ENCODE data around the gene MCUB. TPM values are rescaled to one million over a fixed set of nuclear protein-coding genes. Genes with fewer than 3 reads are reported as not detected.
"Not testable (repeated sequence)": the region's sequence is repeated elsewhere in the genome, so short reads cannot be mapped to it uniquely, and the experiment has no call there.

MCUB gene, protein sequence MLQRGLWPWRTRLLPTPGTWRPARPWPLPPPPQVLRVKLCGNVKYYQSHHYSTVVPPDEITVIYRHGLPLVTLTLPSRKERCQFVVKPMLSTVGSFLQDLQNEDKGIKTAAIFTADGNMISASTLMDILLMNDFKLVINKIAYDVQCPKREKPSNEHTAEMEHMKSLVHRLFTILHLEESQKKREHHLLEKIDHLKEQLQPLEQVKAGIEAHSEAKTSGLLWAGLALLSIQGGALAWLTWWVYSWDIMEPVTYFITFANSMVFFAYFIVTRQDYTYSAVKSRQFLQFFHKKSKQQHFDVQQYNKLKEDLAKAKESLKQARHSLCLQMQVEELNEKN
- total RNA-seq: 10 to 100 TPM; 72.7 to 76.1 TPM

DNA sequence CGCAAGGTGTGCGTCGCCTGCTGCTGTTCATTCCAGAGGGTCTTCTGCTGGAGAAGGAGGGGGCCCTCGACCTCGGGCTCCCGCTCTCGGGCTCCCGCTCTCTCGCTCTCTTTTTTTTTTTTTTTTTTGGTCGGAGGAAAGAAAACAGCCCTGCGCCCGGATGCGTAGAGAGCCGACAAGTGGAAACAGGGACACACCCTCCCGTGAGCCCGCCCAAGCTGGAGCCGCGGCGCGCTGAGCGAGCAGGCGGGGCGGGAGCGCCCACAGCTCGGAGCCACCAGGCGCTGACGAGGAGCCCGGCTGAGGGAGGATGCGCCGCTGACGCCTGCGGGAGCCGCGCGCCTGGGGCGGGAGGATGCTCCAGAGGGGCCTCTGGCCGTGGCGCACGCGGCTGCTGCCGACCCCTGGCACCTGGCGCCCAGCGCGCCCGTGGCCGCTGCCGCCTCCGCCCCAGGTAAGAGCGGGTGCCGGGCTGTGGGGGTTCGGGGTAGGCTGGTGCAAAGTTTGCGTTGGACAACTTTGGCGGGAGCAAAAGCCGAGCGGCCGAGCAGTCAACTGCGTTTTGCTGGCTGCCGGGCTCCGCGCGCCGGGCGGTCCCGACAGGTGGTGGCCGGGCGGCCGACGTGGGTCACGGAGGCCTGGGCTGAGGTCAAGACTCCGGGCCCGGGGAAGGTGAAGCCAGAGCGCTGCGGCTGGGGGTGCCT is at the start of gene MCUB:
Gene MCUB, plus strand, starts transcription at position 264 of the 704 bp plus-strand sequence. Its CDS starts 92 bp downstream, at position 356.
- Mint-ChIP-seq H3K4me1 (peaks cover 49% of the 10 kb centered on the region), H3K36me3 (peaks cover 23% of the 10 kb centered on the region), H3K27me3 (no peaks in the 10 kb centered on the region), H3K27ac (peak within 1 kb of the TSS; percentile 93), H3K9me3 (peaks cover 5% of the 10 kb centered on the region), H3K4me3 (peak within 1 kb of the TSS; percentile 85)
- peak; percentile 96 for DNase-seq

DNA sequence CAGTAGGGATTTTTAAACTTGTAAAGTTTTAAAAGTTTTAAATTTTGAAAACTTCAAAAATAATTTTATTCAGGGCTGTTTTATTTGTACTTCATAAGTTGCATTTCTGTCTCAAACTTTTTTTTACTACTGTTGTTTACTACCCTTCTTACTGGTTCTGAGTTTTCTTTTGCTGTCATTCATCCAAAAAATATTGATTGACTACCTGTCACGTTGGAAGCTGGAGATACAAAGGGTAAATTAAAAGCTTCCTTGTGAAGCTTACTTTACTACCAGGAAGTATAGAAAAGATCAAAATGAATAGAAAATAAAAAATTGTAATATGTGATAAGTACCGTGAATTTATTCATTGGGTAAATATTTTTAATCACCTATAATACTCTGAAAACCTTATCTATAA is 49.4 kb upstream of the MCUB start:
- Mint-ChIP-seq H3K4me1 (no peaks in the 10 kb centered on the region), H3K27me3 (no peaks in the 10 kb centered on the region), H3K4me3 (no peak overlapping the region), H3K9me3 (no peaks in the 10 kb centered on the region), H3K27ac (no peak overlapping the region), H3K36me3 (peaks cover 14% of the 10 kb centered on the region)
- DNase-seq: no peak

DNA sequence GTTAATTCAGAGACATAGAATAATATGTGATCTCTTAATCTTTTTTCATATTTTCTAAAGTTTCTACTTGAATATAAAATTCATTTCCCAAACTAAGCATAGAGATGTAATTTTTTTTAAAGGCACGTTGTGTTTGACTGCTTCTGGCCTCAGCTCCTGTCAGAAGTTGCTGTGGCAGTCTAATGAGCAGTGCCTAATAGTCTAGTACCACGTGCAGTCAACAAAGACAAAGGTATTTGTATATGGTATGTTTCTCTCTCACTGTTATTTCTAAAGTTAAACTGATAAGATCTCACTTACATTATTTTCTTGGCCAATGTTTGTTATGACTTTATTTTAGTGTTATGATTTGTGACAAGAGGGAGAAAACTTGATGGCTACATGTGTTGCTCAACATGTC is 48.6 kb upstream of the MCUB start:
- DNase-seq: no peak
- Mint-ChIP-seq H3K36me3 (peaks cover 11% of the 10 kb centered on the region), H3K9me3 (no peaks in the 10 kb centered on the region), H3K4me1 (no peaks in the 10 kb centered on the region), H3K27me3 (no peaks in the 10 kb centered on the region), H3K4me3 (no peak overlapping the region), H3K27ac (no peak overlapping the region)

DNA sequence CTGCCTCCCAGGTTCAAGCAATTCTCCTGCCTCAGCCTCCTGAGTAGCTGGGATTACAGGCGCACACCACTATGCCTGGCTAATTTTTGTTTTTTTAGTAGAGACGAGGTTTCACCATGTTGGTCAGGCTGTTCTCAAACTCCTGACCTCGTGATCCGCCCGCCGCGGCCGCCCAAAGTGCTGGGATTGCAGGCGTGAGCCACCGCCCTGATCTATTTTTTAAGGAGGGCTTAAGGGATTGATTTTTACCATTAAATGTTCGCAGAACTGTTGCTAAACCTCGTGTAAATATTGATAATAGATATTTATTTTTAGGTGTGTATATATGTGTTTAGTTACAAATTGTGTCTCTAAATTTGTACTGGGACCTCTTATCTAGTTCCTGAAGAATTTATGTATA is 46.7 kb upstream of the MCUB start:
- not testable (repeated sequence) for H3K27ac Mint-ChIP-seq, H3K27me3 Mint-ChIP-seq, H3K4me1 Mint-ChIP-seq

DNA sequence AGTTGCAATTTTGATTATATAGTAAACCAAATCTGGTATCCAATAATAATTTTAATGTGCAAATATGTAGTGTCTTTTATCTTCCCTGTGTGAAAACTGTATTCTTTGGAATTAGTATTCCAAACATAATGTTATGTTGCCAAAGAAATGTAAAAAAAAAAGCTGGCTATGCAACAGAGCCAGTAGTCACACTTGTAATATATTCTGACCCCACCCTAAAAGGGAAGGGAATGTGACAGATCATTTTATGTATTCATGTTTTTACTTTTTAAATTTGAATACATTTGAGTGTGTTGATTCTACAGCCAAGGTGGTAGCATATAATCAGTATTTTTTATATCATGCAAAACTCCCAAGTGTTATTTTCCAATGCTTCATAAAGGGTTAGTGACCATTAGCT is 27.9 kb upstream of the MCUB start:
- Mint-ChIP-seq H3K36me3 (peaks cover 23% of the 10 kb centered on the region), H3K27me3 (no peaks in the 10 kb centered on the region), H3K9me3 (no peaks in the 10 kb centered on the region)

More for the DNA sequence above, 46.7 kb upstream of the MCUB start:
- H3K36me3 Mint-ChIP-seq: peaks cover 14% of the 10 kb centered on the region
- H3K9me3 Mint-ChIP-seq, H3K4me3 Mint-ChIP-seq, DNase-seq: not testable (repeated sequence)

DNA sequence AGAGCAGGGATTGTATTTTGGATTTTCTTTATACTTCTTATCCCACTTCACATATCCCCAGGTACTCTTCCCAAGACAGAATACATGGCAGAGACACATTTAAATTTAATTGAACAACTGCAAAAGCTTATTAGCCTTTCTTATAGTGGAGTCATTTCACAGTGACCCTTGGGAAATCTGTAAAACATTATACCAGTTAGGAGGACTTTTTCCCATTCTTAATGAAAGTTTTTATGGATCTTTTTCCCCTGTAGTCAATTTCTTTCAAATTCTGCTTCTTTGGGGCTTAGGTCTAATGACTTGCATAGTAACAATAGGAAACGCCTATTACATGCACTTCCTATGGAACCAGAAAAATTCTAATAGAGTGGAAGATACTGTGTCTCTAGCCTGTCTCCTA is 14.6 kb upstream of the MCUB start:
- no peak overlapping the region for H3K4me3 Mint-ChIP-seq
- DNase-seq: no peak
- peaks cover 21% of the 10 kb centered on the region for H3K4me1 Mint-ChIP-seq
- no peak overlapping the region for H3K27ac Mint-ChIP-seq
- H3K36me3 Mint-ChIP-seq: peaks cover 31% of the 10 kb centered on the region
- peaks cover 9% of the 10 kb centered on the region for H3K9me3 Mint-ChIP-seq
- H3K27me3 Mint-ChIP-seq: no peaks in the 10 kb centered on the region

More for the DNA sequence above, 27.9 kb upstream of the MCUB start:
- DNase-seq: no peak
- Mint-ChIP-seq H3K27ac (no peak overlapping the region), H3K4me1 (no peaks in the 10 kb centered on the region), H3K4me3 (no peak overlapping the region)

DNA sequence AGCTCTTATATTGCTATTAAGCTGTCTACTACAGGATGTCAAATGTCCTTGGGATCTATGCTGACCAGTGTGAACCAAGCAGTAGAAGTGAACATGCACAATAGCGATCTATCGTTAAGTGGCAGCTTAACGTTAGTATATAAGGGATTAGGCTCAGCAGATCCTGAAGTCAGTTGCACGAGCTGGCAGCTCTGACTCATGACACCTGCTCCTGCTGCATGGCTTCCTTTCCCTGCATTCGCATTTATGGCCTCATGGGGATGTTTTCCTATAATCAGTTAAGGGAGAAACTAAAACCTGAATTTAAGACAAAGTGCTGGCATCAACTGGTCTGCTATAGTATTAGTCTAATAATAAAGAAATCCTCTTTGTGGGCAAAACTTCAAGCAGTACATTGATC is 12.7 kb upstream of the MCUB start:
- H3K27me3 Mint-ChIP-seq: no peaks in the 10 kb centered on the region
- peaks cover 29% of the 10 kb centered on the region for H3K36me3 Mint-ChIP-seq
- H3K4me3 Mint-ChIP-seq: no peak overlapping the region
- H3K27ac Mint-ChIP-seq: no peak overlapping the region
- no peak for DNase-seq
- H3K4me1 Mint-ChIP-seq: peaks cover 21% of the 10 kb centered on the region
- peaks cover 9% of the 10 kb centered on the region for H3K9me3 Mint-ChIP-seq

DNA sequence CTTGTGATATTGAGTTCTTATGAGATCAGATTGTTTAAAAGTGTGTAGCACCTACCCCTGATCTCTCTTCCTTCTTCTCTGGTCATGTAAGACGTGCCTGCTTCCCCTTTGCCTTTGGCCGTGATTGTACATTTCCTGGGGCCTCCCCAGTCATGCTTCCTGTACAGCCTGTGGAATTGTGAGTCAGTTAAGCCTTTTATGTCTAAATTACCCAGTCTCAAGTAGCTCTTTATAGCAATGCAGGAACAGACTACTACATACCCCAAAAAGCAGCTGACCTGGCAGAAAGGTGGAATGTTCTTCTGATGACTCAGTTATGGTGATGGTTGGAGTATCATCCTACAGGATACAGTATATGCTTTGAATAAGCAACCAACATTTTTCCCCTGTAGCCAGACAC is 11.4 kb upstream of the MCUB start:
- peaks cover 21% of the 10 kb centered on the region for H3K4me1 Mint-ChIP-seq
- no peak overlapping the region for H3K4me3 Mint-ChIP-seq
- H3K27ac Mint-ChIP-seq: peak overlapping the region; percentile 65
- peaks cover 9% of the 10 kb centered on the region for H3K9me3 Mint-ChIP-seq
- no peaks in the 10 kb centered on the region for H3K27me3 Mint-ChIP-seq
- H3K36me3 Mint-ChIP-seq: peaks cover 31% of the 10 kb centered on the region
- no peak for DNase-seq

DNA sequence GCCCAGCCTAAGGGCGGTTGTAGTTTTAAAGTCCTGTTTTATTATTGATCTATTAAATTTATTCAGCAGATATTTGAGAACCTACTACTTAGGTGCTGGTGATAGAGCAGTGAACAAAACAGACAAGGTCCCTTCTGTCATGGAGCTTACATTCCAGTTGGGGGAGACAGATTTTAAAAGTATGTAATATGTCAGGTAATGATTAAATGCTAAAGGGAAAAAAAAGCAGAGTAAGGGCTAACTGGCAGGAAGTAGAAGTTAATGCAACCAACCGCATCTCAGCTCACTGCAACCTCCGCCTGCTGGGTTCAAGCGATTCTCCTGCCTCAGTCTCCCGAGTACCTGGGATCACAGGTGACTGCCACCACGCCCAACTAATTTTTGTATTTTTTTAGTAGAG is 7.8 kb upstream of the MCUB start:
- H3K36me3 Mint-ChIP-seq: peaks cover 29% of the 10 kb centered on the region

DNA sequence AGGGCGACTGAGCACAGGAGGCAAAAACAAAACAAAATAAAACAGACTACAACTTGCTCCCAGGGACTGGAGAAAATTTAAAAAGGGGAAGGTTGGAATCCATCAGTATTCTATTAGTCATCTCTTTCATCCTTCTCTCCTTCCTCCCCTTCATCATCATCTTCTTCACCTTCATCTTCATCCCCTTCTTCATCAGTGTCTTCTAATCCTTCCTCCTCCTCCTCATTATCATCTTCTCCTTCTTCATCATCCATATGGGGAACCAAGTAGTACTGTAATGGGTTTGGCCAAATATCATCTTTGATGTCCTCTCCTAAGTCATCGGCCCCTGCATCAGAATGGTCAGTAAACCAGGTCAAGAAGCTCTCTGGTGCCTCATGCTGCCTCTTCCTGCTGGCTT is 6.9 kb upstream of the MCUB start:
- Mint-ChIP-seq H3K27ac (no peak overlapping the region), H3K36me3 (peaks cover 29% of the 10 kb centered on the region)

More for the DNA sequence above, 7.8 kb upstream of the MCUB start:
- no peaks in the 10 kb centered on the region for H3K27me3 Mint-ChIP-seq
- no peak overlapping the region for H3K4me3 Mint-ChIP-seq
- no peak for DNase-seq
- no peak overlapping the region for H3K27ac Mint-ChIP-seq
- H3K9me3 Mint-ChIP-seq: peaks cover 9% of the 10 kb centered on the region
- H3K4me1 Mint-ChIP-seq: peaks cover 19% of the 10 kb centered on the region

DNA sequence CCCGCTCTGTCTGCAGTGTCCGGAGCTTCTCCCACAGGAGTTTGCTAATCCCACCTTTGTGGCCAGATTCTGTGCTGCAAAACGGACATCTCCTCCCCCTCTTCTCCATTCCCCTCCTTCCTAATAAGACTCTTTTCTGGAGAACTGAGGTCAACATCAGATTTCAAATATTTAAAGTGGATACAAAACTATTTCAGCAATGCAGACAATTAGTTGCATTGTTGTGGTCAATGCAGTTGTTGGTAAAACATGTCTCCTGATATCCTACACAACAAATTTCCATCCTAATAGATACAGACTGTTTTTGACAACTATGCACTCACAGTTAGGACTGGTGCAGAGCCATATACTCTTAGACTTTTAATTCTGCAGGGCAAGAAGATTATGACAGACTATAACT is 5.1 kb upstream of the MCUB start:
- H3K9me3 Mint-ChIP-seq: peaks cover 5% of the 10 kb centered on the region
- H3K4me3 Mint-ChIP-seq: no peak overlapping the region
- peaks cover 11% of the 10 kb centered on the region for H3K4me1 Mint-ChIP-seq
- no peak overlapping the region for H3K27ac Mint-ChIP-seq
- DNase-seq: no peak
- H3K36me3 Mint-ChIP-seq: peaks cover 19% of the 10 kb centered on the region
- H3K27me3 Mint-ChIP-seq: no peaks in the 10 kb centered on the region

More for the DNA sequence above, 6.9 kb upstream of the MCUB start:
- no peaks in the 10 kb centered on the region for H3K27me3 Mint-ChIP-seq
- H3K4me1 Mint-ChIP-seq: peaks cover 12% of the 10 kb centered on the region
- H3K9me3 Mint-ChIP-seq: peaks cover 8% of the 10 kb centered on the region
- no peak overlapping the region for H3K4me3 Mint-ChIP-seq
- no peak for DNase-seq

DNA sequence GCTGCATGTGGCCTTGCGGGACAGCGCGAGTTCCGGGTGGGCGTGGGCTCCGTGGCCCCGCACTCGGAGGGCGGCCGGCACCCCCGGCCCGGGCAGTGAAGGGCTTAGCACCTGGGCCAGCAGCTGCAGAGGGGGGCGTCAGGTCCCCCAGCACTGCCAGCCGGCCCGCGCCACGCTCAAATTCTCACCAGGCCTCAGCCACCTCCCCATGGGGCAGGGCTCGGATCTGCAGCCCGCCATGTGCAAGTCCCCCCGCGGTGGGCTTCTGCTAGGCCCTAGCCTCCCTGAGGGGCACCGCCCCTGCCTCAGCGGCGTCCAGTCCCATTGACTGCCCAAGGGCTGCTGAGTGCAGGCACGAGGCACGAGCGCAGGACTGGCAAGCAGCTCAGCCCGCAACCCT is 2.6 kb upstream of the MCUB start:
- Mint-ChIP-seq H3K27me3 (no peaks in the 10 kb centered on the region), H3K4me3 (no peak overlapping the region), H3K9me3 (peaks cover 5% of the 10 kb centered on the region), H3K4me1 (peaks cover 23% of the 10 kb centered on the region), H3K36me3 (peaks cover 16% of the 10 kb centered on the region), H3K27ac (no peak overlapping the region)
- no peak for DNase-seq

DNA sequence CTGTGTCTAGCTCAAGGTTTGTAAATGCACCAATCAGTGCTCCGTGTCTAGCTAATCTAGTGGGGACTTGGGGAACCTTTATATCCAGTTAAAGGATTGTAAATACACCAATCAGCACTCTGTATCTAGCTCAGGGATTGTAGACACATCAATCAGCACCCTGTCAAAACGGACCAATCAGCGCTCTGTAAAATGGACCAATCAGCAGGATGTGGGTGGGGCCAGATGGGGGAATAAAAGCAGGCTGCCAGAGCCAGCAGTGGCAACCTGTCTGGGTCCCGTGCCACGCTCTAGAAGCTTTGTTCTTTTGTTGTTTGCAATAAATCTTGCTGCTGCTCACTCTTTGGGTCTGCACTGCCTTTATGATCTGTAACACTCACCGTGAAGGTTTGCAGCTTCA is 2.0 kb upstream of the MCUB start:
- not testable (repeated sequence) for H3K9me3 Mint-ChIP-seq, DNase-seq, H3K27me3 Mint-ChIP-seq
- Mint-ChIP-seq H3K27ac (peak overlapping the region; percentile 39), H3K36me3 (peaks cover 22% of the 10 kb centered on the region), H3K4me1 (peaks cover 30% of the 10 kb centered on the region), H3K4me3 (peak overlapping the region; percentile 57)

DNA sequence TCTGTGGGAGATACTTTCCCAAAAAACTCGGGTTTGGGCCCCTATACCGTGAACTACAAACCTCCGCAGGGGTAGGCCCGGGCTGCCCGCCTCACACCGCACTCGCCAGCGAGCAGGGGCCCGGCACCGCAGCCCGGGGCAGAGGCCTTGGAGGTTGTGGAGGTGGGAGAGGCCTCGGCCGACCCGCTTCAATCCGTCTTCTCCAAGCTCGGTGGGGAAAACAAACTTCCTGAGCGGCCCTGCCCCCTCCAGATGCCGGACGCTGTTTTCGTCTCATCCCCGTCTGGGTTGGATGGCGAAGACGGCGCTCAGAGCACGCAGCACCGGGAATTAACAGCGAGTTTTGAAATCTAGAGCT is 442 bp upstream of the MCUB start:
- DNase-seq: peak; percentile 51
- H3K4me1 Mint-ChIP-seq: peaks cover 44% of the 10 kb centered on the region
- no peaks in the 10 kb centered on the region for H3K27me3 Mint-ChIP-seq
- H3K27ac Mint-ChIP-seq: peak overlapping the region; percentile 93
- H3K4me3 Mint-ChIP-seq: peak overlapping the region; percentile 85
- peaks cover 19% of the 10 kb centered on the region for H3K36me3 Mint-ChIP-seq
- H3K9me3 Mint-ChIP-seq: peaks cover 5% of the 10 kb centered on the region

DNA sequence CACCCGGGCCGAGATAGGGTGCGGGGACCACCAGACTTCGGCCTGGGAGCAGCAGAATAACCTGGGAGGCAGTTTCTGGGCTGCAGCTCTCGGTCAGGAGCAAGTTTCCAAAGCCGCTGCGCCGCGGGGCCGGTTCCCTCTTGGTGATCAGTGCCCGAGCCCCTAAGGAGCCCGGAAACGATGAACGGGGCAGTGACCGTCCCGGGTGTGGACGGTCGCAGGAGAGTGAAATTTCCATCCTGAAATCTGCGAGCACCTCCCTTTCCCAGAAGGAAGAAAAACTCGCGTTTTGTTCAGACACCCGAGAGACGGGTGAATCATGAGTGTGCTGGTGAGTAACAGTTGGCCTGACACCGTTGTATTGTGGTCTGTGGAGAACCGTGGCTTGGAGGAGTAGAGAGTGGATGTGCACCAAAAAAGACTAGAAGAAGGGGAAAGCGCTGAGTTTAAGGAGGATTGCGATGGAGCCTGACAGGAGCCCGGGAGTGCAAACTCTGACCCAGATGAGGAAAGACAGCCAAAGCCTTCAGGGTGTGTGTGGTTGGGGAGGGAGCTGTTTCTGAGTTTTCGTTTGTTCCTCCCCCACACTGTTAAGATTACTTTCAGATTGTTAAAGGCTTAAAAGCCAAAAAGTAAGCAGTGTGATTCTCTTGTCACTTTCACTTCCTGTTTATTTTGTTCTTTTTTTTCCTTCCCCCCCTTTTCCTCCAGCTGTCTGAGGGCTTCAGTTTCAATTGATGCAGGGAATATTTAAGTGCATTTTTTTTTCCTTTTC is 828 bp downstream of the MCUB start:
- Mint-ChIP-seq H3K27ac (peak overlapping the region; percentile 93), H3K27me3 (no peaks in the 10 kb centered on the region), H3K36me3 (peaks cover 23% of the 10 kb centered on the region), H3K4me3 (peak overlapping the region; percentile 85), H3K4me1 (peaks cover 52% of the 10 kb centered on the region), H3K9me3 (peaks cover 5% of the 10 kb centered on the region)
- peak; percentile 65 for DNase-seq

All from activated naive CD8-positive, alpha-beta T cell treated with anti-CD3 and anti-CD28 coated beads for 36 hours (primary cell).